NCI-H510A (cell line): ENCODE results near the gene HSPBAP1.
"Not testable (repeated sequence)": the region's sequence is repeated elsewhere in the genome, so short reads cannot be mapped to it uniquely, and the experiment has no call there.

ENCODE experiments used
- DNase-seq: peaks from one replicate; lab custom pipeline; 2025; lab: John Stamatoyannopoulos, UW

The HSPBAP1 gene

GRCh38 chr3:122784436-122784835 lies 9.2 kb downstream of the HSPBAP1 start:
- DNase-seq = no peak

GRCh38 chr3:122782804-122783203 lies 10.8 kb downstream of the HSPBAP1 start:
- no peak for DNase-seq

- DNase-seq = no peak
These were observed 16.1 kb downstream of the HSPBAP1 start for GRCh38 chr3:122777563-122777962.

- DNase-seq = no peak
These were observed 16.8 kb downstream of the HSPBAP1 start for GRCh38 chr3:122776675-122777468.

- DNase-seq = no peak
These were observed 19.1 kb downstream of the HSPBAP1 start for GRCh38 chr3:122774564-122774963.

GRCh38 chr3:122773944-122774509 lies 19.6 kb downstream of the HSPBAP1 start:
- no peak for DNase-seq

- no peak for DNase-seq
These were observed 20.8 kb downstream of the HSPBAP1 start for GRCh38 chr3:122772827-122773226.

GRCh38 chr3:122770521-122771202 lies 23.0 kb downstream of the HSPBAP1 start:
- DNase-seq = no peak

- no peak for DNase-seq
These were observed 25.9 kb downstream of the HSPBAP1 start for GRCh38 chr3:122767540-122768372.

GRCh38 chr3:122766430-122766829 lies 27.2 kb downstream of the HSPBAP1 start:
- DNase-seq = no peak

GRCh38 chr3:122760453-122761271 lies 33.0 kb downstream of the HSPBAP1 start:
- DNase-seq = no peak

- DNase-seq = no peak
These were observed 34.6 kb downstream of the HSPBAP1 start for GRCh38 chr3:122758877-122759560.

- no peak for DNase-seq
These were observed 38.1 kb downstream of the HSPBAP1 start for GRCh38 chr3:122755491-122755890.

- DNase-seq = no peak
These were observed 38.7 kb downstream of the HSPBAP1 start for GRCh38 chr3:122754929-122755328.

GRCh38 chr3:122748347-122748746 lies 45.3 kb downstream of the HSPBAP1 start:
- DNase-seq = no peak

- DNase-seq = not testable (repeated sequence)
These were observed 46.3 kb downstream of the HSPBAP1 start for GRCh38 chr3:122747295-122747694.

GRCh38 chr3:122745369-122746021 lies 48.1 kb downstream of the HSPBAP1 start:
- no peak for DNase-seq

GRCh38 chr3:122743581-122744120 lies 50.0 kb downstream of the HSPBAP1 start:
- DNase-seq = no peak

- no peak for DNase-seq
These were observed 51.4 kb downstream of the HSPBAP1 start for GRCh38 chr3:122742234-122742633.

GRCh38 chr3:122739172-122739571 lies 54.5 kb downstream of the HSPBAP1 start:
- DNase-seq = no peak
